CD8-positive, alpha-beta memory T cell (primary cell): ENCODE measurements around the gene DPPA2. TPM values are rescaled to one million over a fixed set of nuclear protein-coding genes. Genes with fewer than 3 reads are reported as not detected.

Experiments
- CTCF ChIA-PET: fragments of 350-600 bp; sonication (Branson Sonifier 250); formaldehyde crosslinking; loops from one replicate; lab custom pipeline; 2021; ENCODE audit warnings: antibody characterized with exemption; lab: Charles Lee
- POLR2A ChIA-PET: fragments of 350-600 bp; sonication (Branson Sonifier 250); formaldehyde crosslinking; loops from one replicate; lab custom pipeline; 2021; ENCODE audit warnings: antibody characterized with exemption; lab: Charles Lee
- DNase-seq, 5 donors: peaks; one replicate each; pipeline versions ENCODE4 v3.0.0 to v3.0.0-alpha.2; 2020 to 2022; ENCODE audit warnings: mixed read lengths in 1 of 5
- H3K27ac ChIP-seq: one replicate; pipeline ENCODE4 v1.7.0; 2013; ENCODE audit warnings: low read depth, mild to moderate bottlenecking, low read length, moderate library complexity
- H3K27me3 ChIP-seq: 2 replicates; pipeline ENCODE4 v1.7.0; 2013; ENCODE audit warnings: low read length, mild to moderate bottlenecking; ENCODE audit not compliant: insufficient read depth, poor library complexity, severe bottlenecking
- H3K36me3 ChIP-seq: 2 replicates; pipeline ENCODE4 v1.7.0; 2013; ENCODE audit warnings: mild to moderate bottlenecking, low read length, moderate library complexity; ENCODE audit not compliant: insufficient read depth
- H3K4me1 ChIP-seq: 2 replicates; pipeline ENCODE4 v1.7.0; 2013; ENCODE audit warnings: mild to moderate bottlenecking, low read length, moderate library complexity; ENCODE audit not compliant: insufficient read depth
- H3K4me3 ChIP-seq: 2 replicates; pipeline ENCODE4 v1.7.0; 2013; ENCODE audit warnings: mild to moderate bottlenecking, low read length
- H3K9me3 ChIP-seq: 2 replicates; pipeline ENCODE4 v1.7.0; 2013; ENCODE audit warnings: mild to moderate bottlenecking, low read length
- H3K27ac Mint-ChIP-seq, 8 donors: one replicate each; pipeline ENCODE4 v1.8.0; 2020 to 2021; ENCODE audit warnings: mixed read lengths in 8 of 8, mild to moderate bottlenecking in 6 of 8, inconsistent platforms in 3 of 8, moderate library complexity in 3 of 8
- H3K27me3 Mint-ChIP-seq, 2 donors: one replicate each; pipeline ENCODE4 v1.8.0; 2020 to 2021; ENCODE audit warnings: mixed read lengths in 2 of 2, mild to moderate bottlenecking in 1 of 2, moderate library complexity in 1 of 2
- H3K36me3 Mint-ChIP-seq, 3 donors: one replicate each; pipeline ENCODE4 v1.8.0; 2020 to 2021; ENCODE audit warnings: mixed read lengths in 3 of 3, inconsistent platforms in 1 of 3, mild to moderate bottlenecking in 1 of 3
- H3K4me1 Mint-ChIP-seq, 3 donors: one replicate each; pipeline ENCODE4 v1.8.0; 2020 to 2021; ENCODE audit warnings: mixed read lengths in 3 of 3, inconsistent platforms in 1 of 3, mild to moderate bottlenecking in 1 of 3
- H3K4me3 Mint-ChIP-seq, 7 donors: one replicate each; pipeline ENCODE4 v1.8.0; 2020 to 2021; ENCODE audit warnings: mixed read lengths in 7 of 7, mild to moderate bottlenecking in 6 of 7, moderate library complexity in 4 of 7, inconsistent platforms in 2 of 7
- H3K9me3 Mint-ChIP-seq, 5 donors: one replicate each; pipeline ENCODE4 v1.8.0; 2020 to 2022; ENCODE audit warnings: mixed read lengths in 5 of 5, mild to moderate bottlenecking in 3 of 5, moderate library complexity in 2 of 5, inconsistent platforms in 1 of 5
- polyA plus RNA-seq: library from polyadenylated mRNA; unstranded; fragments of 300-500 nt; fragmentation: Illumina TruSeq; gene quantifications from one replicate; pipeline ENCODE4 v1.2.3, GENCODE V29; 2021
- total RNA-seq, 2 experiments: library from RNA; stranded (reverse); gene quantifications; one replicate each; pipeline ENCODE4 v1.2.3, GENCODE V29; 2021

Gene DPPA2
- total and polyA plus RNA-seq, 3 experiments from 2014 or later, result not detected

- no peak for DNase-seq
- no peak overlapping the region for H3K27ac ChIP-seq
- no peaks in the 10 kb centered on the region for H3K4me1 ChIP-seq
- H3K27me3 ChIP-seq, result no peaks in the 10 kb centered on the region
- CTCF ChIA-PET, result no interaction called here
- Mint-ChIP-seq H3K4me1 (peaks cover 7 to 16% (median 15%) of the 10 kb centered on the region in 3 donors), H3K27ac (no peak overlapping the region), H3K4me3 (peak overlapping the region in 6 of 7 donors; percentile 20 to 60 (median 48)), H3K27me3 (peaks cover 12 to 29% of the 10 kb centered on the region in 2 donors), H3K9me3 (peaks cover 0 to 5% (median 0%) of the 10 kb centered on the region in 5 donors), H3K36me3 (no peaks in the 10 kb centered on the region)
- no peaks in the 10 kb centered on the region for H3K36me3 ChIP-seq
- POLR2A ChIA-PET, result no interaction called here
- no peaks in the 10 kb centered on the region for H3K9me3 ChIP-seq
- peak overlapping the region; percentile 28 for H3K4me3 ChIP-seq
These were observed 20.1 kb upstream of the DPPA2 start for GRCh38 chr3:109336291-109336861.

DNA sequence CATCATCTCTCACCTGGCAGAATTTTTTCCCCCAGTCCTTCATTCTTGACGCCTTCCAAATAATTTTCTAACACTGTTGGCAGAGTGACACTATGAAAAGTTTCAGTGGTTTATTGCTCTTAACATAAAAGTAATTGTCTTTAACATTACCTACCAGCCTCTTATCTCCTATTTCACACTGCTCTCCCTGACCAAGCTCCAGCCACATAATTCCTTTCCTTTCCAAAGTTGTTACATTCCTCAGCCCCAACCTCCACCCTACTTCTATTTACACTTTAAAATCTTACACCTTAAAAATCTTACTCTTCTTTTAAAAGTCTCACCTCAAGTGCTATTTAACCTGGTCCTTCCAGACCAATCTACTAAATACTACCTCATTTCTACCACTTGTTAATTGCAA, 18.3 kb upstream of the DPPA2 start:
- Mint-ChIP-seq H3K27ac (no peak overlapping the region), H3K27me3 (peaks cover 12 to 29% of the 10 kb centered on the region in 2 donors)

DNA sequence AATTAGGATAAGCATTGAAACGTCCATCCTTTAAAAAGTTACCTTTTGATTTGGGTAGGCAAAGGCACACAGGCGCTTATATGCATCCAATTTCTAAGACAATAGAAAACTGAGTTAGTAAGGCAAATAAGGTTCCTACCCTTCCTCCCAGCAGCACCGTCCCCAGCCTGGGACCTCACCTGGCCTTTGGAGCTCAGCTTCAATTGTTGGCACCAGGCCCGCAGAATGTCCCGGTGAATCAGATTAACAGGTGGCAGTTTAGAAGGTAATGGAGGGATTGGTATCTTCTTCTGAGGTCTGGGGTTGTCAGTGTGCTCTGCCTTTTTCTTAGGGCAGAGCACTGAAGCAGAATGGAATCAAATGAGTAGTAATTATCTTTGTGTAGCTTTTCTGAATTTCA, 15.4 kb upstream of the DPPA2 start:
- no peaks in the 10 kb centered on the region for H3K4me1 ChIP-seq
- H3K4me3 Mint-ChIP-seq, result no peak overlapping the region
- peak overlapping the region in 1 of 8 donors; percentile 29 for H3K27ac Mint-ChIP-seq
- H3K27me3 Mint-ChIP-seq, result peaks cover 7 to 11% of the 10 kb centered on the region in 2 donors
- no peaks in the 10 kb centered on the region for H3K27me3 ChIP-seq
- H3K27ac ChIP-seq, result no peak overlapping the region
- no peaks in the 10 kb centered on the region for H3K9me3 ChIP-seq
- no peak for DNase-seq
- H3K9me3 Mint-ChIP-seq, result no peaks in the 10 kb centered on the region
- H3K4me3 ChIP-seq, result no peak overlapping the region
- no peaks in the 10 kb centered on the region for H3K36me3 Mint-ChIP-seq
- H3K36me3 ChIP-seq, result no peaks in the 10 kb centered on the region
- CTCF ChIA-PET, result no interaction called here
- peaks cover 4 to 8% (median 6%) of the 10 kb centered on the region in 3 donors for H3K4me1 Mint-ChIP-seq
- POLR2A ChIA-PET, result no interaction called here

More for the DNA sequence above, 18.3 kb upstream of the DPPA2 start:
- H3K36me3 ChIP-seq, result no peaks in the 10 kb centered on the region
- no peak overlapping the region for H3K27ac ChIP-seq
- H3K9me3 ChIP-seq, result no peaks in the 10 kb centered on the region
- H3K4me1 ChIP-seq, result no peaks in the 10 kb centered on the region
- H3K36me3 Mint-ChIP-seq, result no peaks in the 10 kb centered on the region
- peaks cover 7 to 16% (median 15%) of the 10 kb centered on the region in 3 donors for H3K4me1 Mint-ChIP-seq
- peaks cover 0 to 5% (median 0%) of the 10 kb centered on the region in 5 donors for H3K9me3 Mint-ChIP-seq
- no peak for DNase-seq
- no peaks in the 10 kb centered on the region for H3K27me3 ChIP-seq
- ChIA-PET POLR2A (no interaction called here), CTCF (no interaction called here)
- no peak overlapping the region for H3K4me3 Mint-ChIP-seq
- no peak overlapping the region for H3K4me3 ChIP-seq

DNA sequence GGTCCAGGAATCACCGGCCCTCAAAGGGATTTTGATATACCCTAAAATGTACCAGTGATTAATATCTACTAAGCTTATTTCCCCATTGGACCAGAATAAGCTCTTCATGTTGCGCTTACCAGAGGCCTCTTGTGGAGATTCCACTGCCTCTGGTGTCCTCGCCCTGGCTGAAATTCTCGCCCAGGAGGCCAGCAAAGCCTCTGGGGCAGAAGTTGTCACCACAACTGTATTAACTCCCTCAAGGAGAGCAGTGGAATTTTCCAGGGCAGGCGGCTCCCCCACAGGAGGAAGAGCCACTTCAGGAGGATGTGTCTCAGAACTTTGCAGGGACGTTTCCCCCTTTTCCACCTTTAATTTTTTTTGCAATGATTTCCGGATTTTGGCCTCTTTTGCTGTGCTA, 14.1 kb upstream of the DPPA2 start:
- POLR2A ChIA-PET, result no interaction called here
- H3K4me3 Mint-ChIP-seq, result no peak overlapping the region
- Histone ChIP-seq H3K9me3 (no peaks in the 10 kb centered on the region), H3K27ac (no peak overlapping the region), H3K4me3 (no peak overlapping the region), H3K27me3 (no peaks in the 10 kb centered on the region), H3K4me1 (no peaks in the 10 kb centered on the region), H3K36me3 (no peaks in the 10 kb centered on the region)
- H3K9me3 Mint-ChIP-seq, result no peaks in the 10 kb centered on the region
- no peaks in the 10 kb centered on the region for H3K36me3 Mint-ChIP-seq
- H3K27me3 Mint-ChIP-seq, result peaks cover 3 to 9% of the 10 kb centered on the region in 2 donors
- CTCF ChIA-PET, result no interaction called here
- no peak overlapping the region for H3K27ac Mint-ChIP-seq
- no peaks in the 10 kb centered on the region for H3K4me1 Mint-ChIP-seq
- DNase-seq, result no peak

DNA sequence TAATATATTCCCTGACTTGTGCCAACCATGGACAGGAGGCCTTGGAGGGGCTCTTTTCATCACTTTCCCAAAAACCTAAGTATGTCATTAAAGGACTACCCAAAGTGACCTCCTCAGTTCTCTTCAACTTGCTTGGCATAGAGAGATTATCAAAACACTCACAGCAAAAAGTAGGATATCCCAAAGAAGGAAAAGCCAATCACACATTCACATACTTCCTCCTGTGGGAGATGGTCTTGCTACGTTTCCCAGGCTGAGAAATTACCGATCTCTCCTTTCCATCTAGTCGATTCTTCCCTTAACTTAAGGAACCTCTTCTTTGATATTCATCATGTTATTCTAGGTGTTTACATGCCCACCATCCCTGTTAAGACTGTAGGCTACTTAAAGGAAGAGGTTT, 11.9 kb upstream of the DPPA2 start:
- DNase-seq, result no peak
- Histone ChIP-seq H3K4me1 (no peaks in the 10 kb centered on the region), H3K36me3 (no peaks in the 10 kb centered on the region), H3K9me3 (no peaks in the 10 kb centered on the region), H3K27ac (no peak overlapping the region), H3K27me3 (no peaks in the 10 kb centered on the region), H3K4me3 (no peak overlapping the region)
- H3K4me3 Mint-ChIP-seq, result no peak overlapping the region
- no peaks in the 10 kb centered on the region for H3K4me1 Mint-ChIP-seq
- ChIA-PET CTCF (no interaction called here), POLR2A (no interaction called here)
- H3K27me3 Mint-ChIP-seq, result peaks cover 2 to 6% of the 10 kb centered on the region in 2 donors
- H3K9me3 Mint-ChIP-seq, result no peaks in the 10 kb centered on the region
- no peaks in the 10 kb centered on the region for H3K36me3 Mint-ChIP-seq
- H3K27ac Mint-ChIP-seq, result no peak overlapping the region

DNA sequence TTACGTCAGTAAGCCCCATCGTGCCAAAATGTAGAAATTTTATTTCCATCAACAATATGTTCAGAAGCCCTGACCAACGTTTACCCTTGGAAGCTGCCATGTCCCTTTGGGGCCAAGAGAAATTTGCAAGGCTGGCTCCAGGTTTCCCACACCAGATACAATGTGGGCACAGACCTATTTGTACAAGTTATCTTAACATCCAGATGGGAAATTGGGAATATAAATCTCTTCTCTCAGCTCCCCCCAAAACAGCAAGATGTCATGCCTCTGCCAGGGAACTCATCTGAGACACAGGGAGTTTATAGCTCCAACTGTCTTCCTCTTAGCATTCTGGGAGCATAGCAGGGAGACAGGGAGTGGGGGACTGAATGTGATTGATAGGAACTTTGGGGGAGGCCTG, 9.3 kb upstream of the DPPA2 start:
- CTCF ChIA-PET, result no interaction called here
- Histone ChIP-seq H3K27ac (no peak overlapping the region), H3K27me3 (no peaks in the 10 kb centered on the region), H3K36me3 (no peaks in the 10 kb centered on the region), H3K4me1 (no peaks in the 10 kb centered on the region), H3K4me3 (no peak overlapping the region), H3K9me3 (no peaks in the 10 kb centered on the region)
- Mint-ChIP-seq H3K9me3 (no peaks in the 10 kb centered on the region), H3K27ac (no peak overlapping the region), H3K36me3 (no peaks in the 10 kb centered on the region), H3K27me3 (peaks cover 0 to 6% of the 10 kb centered on the region in 2 donors), H3K4me3 (no peak overlapping the region), H3K4me1 (no peaks in the 10 kb centered on the region)
- POLR2A ChIA-PET, result no interaction called here
- no peak for DNase-seq

GRCh38 chr3:109325109-109325508, 8.8 kb upstream of the DPPA2 start:
- H3K27ac ChIP-seq, result no peak overlapping the region
- no peak overlapping the region for H3K4me3 ChIP-seq
- Mint-ChIP-seq H3K27me3 (peaks cover 0 to 6% of the 10 kb centered on the region in 2 donors), H3K4me1 (no peaks in the 10 kb centered on the region), H3K27ac (no peak overlapping the region), H3K36me3 (no peaks in the 10 kb centered on the region), H3K9me3 (no peaks in the 10 kb centered on the region), H3K4me3 (peak overlapping the region in 1 of 7 donors; percentile 3)
- H3K36me3 ChIP-seq, result no peaks in the 10 kb centered on the region
- DNase-seq, result no peak
- no peaks in the 10 kb centered on the region for H3K4me1 ChIP-seq
- no peaks in the 10 kb centered on the region for H3K9me3 ChIP-seq
- ChIA-PET CTCF (interaction anchor here (0.7 kb wide), 1 partner anchor 288 kb away, joined by 3 read pairs; no protein-coding TSS in a partner anchor), POLR2A (no interaction called here)
- H3K27me3 ChIP-seq, result no peaks in the 10 kb centered on the region

DNA sequence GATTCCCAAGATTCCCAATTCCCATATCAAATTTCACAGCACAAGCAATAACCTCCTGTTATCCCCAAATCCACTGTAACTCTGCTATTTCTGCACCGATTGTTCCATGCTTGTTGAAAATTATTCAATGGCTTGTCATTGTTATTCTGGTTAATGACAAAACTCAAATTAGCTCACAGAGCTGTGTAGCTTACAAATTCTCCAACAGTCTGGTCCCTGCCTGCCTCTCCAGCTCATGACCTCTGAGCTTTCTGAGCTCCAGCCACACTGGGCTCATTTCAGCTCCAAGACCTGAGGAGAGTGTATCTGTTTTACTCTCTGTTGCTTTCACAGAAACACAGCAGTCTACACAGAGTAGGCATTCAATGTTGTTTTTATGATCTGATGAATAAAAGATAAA, 3.3 kb downstream of the DPPA2 start:
- no peak overlapping the region for H3K4me3 ChIP-seq
- H3K4me3 Mint-ChIP-seq, result no peak overlapping the region
- DNase-seq, result no peak
- ChIA-PET POLR2A (no interaction called here), CTCF (no interaction called here)
- no peaks in the 10 kb centered on the region for H3K4me1 ChIP-seq
- no peaks in the 10 kb centered on the region for H3K36me3 Mint-ChIP-seq
- H3K27ac ChIP-seq, result no peak overlapping the region
- no peaks in the 10 kb centered on the region for H3K9me3 ChIP-seq
- no peaks in the 10 kb centered on the region for H3K4me1 Mint-ChIP-seq
- peaks cover 0 to 6% (median 2%) of the 10 kb centered on the region in 5 donors for H3K9me3 Mint-ChIP-seq
- H3K36me3 ChIP-seq, result no peaks in the 10 kb centered on the region
- no peaks in the 10 kb centered on the region for H3K27me3 Mint-ChIP-seq
- H3K27ac Mint-ChIP-seq, result peak overlapping the region in 1 of 8 donors; percentile 26
- no peaks in the 10 kb centered on the region for H3K27me3 ChIP-seq
